ENCODE data around the gene PPP1R12B.

PPP1R12B gene, protein sequence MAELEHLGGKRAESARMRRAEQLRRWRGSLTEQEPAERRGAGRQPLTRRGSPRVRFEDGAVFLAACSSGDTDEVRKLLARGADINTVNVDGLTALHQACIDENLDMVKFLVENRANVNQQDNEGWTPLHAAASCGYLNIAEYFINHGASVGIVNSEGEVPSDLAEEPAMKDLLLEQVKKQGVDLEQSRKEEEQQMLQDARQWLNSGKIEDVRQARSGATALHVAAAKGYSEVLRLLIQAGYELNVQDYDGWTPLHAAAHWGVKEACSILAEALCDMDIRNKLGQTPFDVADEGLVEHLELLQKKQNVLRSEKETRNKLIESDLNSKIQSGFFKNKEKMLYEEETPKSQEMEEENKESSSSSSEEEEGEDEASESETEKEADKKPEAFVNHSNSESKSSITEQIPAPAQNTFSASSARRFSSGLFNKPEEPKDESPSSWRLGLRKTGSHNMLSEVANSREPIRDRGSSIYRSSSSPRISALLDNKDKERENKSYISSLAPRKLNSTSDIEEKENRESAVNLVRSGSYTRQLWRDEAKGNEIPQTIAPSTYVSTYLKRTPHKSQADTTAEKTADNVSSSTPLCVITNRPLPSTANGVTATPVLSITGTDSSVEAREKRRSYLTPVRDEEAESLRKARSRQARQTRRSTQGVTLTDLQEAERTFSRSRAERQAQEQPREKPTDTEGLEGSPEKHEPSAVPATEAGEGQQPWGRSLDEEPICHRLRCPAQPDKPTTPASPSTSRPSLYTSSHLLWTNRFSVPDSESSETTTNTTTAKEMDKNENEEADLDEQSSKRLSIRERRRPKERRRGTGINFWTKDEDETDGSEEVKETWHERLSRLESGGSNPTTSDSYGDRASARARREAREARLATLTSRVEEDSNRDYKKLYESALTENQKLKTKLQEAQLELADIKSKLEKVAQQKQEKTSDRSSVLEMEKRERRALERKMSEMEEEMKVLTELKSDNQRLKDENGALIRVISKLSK

DNA sequence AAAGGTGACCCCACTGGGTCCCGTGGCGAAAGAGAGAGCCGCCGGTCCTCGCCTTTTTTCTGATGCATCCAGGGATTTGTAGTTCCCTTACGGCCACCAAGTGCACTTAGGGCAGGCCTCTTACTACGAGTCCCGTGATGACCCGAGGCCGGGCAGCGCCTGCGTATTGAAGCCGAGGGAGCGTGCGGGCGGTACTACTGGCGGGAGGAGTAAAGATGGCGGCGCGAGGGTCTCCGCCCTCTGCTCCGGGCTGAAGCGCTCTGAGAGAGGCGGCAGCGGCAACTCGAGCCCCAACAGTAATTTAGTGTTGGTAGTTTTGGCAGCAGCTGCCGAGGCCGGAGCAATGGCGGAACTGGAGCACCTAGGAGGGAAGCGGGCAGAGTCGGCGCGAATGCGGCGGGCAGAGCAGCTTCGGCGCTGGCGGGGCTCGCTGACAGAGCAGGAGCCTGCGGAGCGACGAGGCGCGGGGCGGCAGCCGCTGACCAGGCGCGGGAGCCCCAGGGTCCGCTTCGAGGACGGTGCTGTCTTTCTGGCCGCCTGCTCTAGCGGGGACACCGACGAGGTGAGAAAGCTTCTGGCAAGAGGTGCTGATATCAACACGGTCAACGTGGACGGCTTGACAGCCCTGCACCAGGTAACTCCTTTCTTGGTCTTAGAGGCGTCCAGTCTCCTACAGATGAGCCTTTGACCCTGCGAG, at the start of gene PPP1R12B:
Gene PPP1R12B, plus strand, starts transcription at position 191 of the 697 bp plus-strand sequence. Its CDS starts 153 bp downstream, at position 344.
- Histone ChIP-seq H3K9me3 (ENCODE audit: control insufficient read depth, low read length) (no peaks in the 10 kb centered on the region), H3K27me3 (ENCODE audit: control insufficient read depth, insufficient read depth, low read length) (no peaks in the 10 kb centered on the region), H3K9ac (peak within 1 kb of the TSS; percentile 67), H3K4me1 (no peaks in the 10 kb centered on the region), H3K36me3 (ENCODE audit: control insufficient read depth, insufficient read depth, low read length) (no peaks in the 10 kb centered on the region), H3K79me2 (peaks cover 15% of the 10 kb centered on the region), H3K4me3 (ENCODE audit: low read depth, low read length) (peak within 1 kb of the TSS; percentile 91), H3K4me2 (ENCODE audit: low read length) (peak within 1 kb of the TSS; percentile 81), H2AFZ (peak within 1 kb of the TSS; percentile 94), H3K27ac (peak within 1 kb of the TSS; percentile 86)
- TF ChIP-seq, protein P1, sequence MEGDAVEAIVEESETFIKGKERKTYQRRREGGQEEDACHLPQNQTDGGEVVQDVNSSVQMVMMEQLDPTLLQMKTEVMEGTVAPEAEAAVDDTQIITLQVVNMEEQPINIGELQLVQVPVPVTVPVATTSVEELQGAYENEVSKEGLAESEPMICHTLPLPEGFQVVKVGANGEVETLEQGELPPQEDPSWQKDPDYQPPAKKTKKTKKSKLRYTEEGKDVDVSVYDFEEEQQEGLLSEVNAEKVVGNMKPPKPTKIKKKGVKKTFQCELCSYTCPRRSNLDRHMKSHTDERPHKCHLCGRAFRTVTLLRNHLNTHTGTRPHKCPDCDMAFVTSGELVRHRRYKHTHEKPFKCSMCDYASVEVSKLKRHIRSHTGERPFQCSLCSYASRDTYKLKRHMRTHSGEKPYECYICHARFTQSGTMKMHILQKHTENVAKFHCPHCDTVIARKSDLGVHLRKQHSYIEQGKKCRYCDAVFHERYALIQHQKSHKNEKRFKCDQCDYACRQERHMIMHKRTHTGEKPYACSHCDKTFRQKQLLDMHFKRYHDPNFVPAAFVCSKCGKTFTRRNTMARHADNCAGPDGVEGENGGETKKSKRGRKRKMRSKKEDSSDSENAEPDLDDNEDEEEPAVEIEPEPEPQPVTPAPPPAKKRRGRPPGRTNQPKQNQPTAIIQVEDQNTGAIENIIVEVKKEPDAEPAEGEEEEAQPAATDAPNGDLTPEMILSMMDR (IDR thresholded peaks at IDR 0.05): no peak

DNA sequence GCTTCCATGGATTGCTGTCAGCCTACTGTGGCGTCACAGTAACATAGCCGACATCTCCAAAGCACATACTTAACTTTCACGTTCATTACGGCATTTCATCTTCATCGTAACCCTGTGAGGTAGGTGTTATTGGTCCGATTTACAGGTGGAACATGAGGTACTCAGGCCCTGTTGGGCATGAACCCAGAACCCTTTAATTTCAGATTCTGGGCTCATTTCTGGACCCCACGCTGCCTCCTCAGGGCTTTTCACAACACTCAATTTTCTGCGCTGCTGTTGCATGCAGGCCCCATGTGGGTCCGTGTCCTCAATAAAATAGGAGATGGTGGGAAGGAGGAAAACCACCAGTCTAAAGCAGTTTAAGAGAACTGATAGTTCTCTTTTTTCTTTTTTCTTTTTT, 46.3 kb upstream of the PPP1R12B start:
- TF ChIP-seq, protein P1 (IDR thresholded peaks at IDR 0.05): no peak
- Histone ChIP-seq H3K9ac (no peak overlapping the region), H3K79me2 (no peaks in the 10 kb centered on the region), H3K27me3 (ENCODE audit: control insufficient read depth, insufficient read depth, low read length) (no peaks in the 10 kb centered on the region), H3K9me3 (ENCODE audit: control insufficient read depth, low read length) (no peaks in the 10 kb centered on the region), H3K4me3 (ENCODE audit: low read depth, low read length) (no peak overlapping the region), H3K36me3 (ENCODE audit: control insufficient read depth, insufficient read depth, low read length) (no peaks in the 10 kb centered on the region), H3K4me2 (ENCODE audit: low read length) (no peak overlapping the region), H2AFZ (no peak overlapping the region), H3K27ac (no peak overlapping the region), H3K4me1 (no peaks in the 10 kb centered on the region)

DNA sequence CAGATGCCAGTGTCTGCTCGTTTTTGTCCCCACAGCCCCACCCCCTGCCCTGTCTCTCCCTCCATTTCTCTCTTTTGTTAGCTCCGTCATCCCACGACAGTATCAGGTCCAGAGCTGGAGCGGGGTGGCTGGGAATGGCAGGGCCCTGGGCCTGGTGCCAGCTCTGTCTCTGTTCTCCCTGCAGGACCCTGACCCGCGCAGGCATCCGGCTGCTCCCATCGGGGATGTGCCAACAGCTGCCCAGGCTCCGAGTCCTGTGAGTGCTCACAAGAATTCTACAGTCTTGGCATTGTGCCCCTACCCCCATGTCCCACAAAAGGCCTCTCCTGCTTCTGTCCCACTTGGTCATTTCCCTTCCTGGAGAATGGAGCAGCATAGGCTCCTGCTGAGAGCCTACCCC, 44.1 kb upstream of the PPP1R12B start:
- H3K27ac ChIP-seq: no peak overlapping the region
- H3K79me2 ChIP-seq: no peaks in the 10 kb centered on the region
- H3K4me1 ChIP-seq: no peaks in the 10 kb centered on the region
- H3K9ac ChIP-seq: no peak overlapping the region
- H3K4me3 ChIP-seq (ENCODE audit: low read depth, low read length): no peak overlapping the region
- H2AFZ ChIP-seq: no peak overlapping the region
- TF ChIP-seq, protein P1 (IDR thresholded peaks at IDR 0.05): no peak
- no peak overlapping the region for H3K4me2 ChIP-seq (ENCODE audit: low read length)
- no peaks in the 10 kb centered on the region for H3K27me3 ChIP-seq (ENCODE audit: control insufficient read depth, insufficient read depth, low read length)
- no peaks in the 10 kb centered on the region for H3K9me3 ChIP-seq (ENCODE audit: control insufficient read depth, low read length)
- no peaks in the 10 kb centered on the region for H3K36me3 ChIP-seq (ENCODE audit: control insufficient read depth, insufficient read depth, low read length)

DNA sequence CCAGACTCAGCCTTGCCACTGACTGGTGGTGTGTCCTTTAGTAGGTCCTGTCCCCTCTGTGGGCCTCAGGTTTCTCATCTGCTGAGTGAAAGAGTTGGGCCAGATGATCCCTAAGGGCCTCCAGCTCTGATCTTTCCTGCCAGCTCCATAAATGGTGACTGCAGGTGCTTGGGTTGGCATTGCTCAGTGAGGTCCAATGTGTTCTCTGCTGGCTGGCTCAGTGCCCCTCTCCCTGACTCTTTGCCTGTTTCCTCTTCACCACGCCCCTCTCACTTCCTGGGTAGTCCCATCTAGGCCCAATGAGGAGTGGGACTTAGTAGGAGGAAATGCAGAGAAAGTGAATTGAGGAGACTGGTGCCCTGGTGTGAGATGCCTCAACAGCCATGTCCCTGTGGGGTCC, 43.3 kb upstream of the PPP1R12B start:
- no peak overlapping the region for H3K4me3 ChIP-seq (ENCODE audit: low read depth, low read length)
- no peaks in the 10 kb centered on the region for H3K79me2 ChIP-seq
- no peaks in the 10 kb centered on the region for H3K27me3 ChIP-seq (ENCODE audit: control insufficient read depth, insufficient read depth, low read length)
- H3K9me3 ChIP-seq (ENCODE audit: control insufficient read depth, low read length): no peaks in the 10 kb centered on the region
- no peak overlapping the region for H3K9ac ChIP-seq
- no peak overlapping the region for H3K27ac ChIP-seq
- no peaks in the 10 kb centered on the region for H3K4me1 ChIP-seq
- TF ChIP-seq, protein P1 (IDR thresholded peaks at IDR 0.05): no peak
- no peak overlapping the region for H2AFZ ChIP-seq
- H3K36me3 ChIP-seq (ENCODE audit: control insufficient read depth, insufficient read depth, low read length): no peaks in the 10 kb centered on the region
- H3K4me2 ChIP-seq (ENCODE audit: low read length): no peak overlapping the region

Measured in parathyroid adenoma (tissue), 2 donors.